Keratinocyte (primary cell): ENCODE data around the gene TBC1D9B.

ENCODE experiments used
- EZH2 ChIP-seq: IDR thresholded peaks from one replicate; pipeline ENCODE4 v1.6.1; 2012; ENCODE audit warnings: inconsistent platforms, mild to moderate bottlenecking, low read length, moderate library complexity
- TF ChIP-seq, protein P1 (sequence below), 3 experiments: IDR thresholded peaks in 1 of 3; conservative IDR thresholded peaks in 1 of 3; optimal IDR thresholded peaks in 1 of 3; 2 replicates in 2 of 3; 3 replicates in 1 of 3; pipeline versions ENCODE3 to v1.5.1; 2011; ENCODE audit warnings: low read length in 3 of 3, mild to moderate bottlenecking in 3 of 3, moderate library complexity in 2 of 3, control low read depth in 1 of 3, inconsistent platforms in 1 of 3; ENCODE audit not compliant: insufficient read depth in 2 of 3; ENCODE audit errors: extremely low read depth in 1 of 3

DNA sequence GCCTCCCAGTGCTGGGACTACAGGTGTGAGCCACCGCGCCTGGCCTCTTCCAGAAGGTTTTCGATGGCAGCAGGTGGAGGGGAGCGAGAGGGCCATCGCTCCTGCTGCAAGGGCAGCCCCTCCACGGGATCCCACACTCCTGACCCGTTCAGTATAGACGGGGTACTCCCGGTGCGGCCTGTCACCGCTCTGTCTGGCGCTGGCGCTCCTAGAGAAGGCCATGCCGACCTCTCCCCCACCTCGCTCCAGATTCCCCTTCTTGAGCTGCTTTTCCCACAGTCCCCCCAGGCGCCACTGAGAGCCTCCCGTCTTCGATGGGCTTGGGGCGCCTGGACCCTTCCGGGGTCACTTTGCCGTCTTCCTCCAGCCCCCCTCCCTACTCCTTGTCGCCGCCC lies 91.3 kb downstream of the TBC1D9B start:
- TF ChIP-seq, protein P1, sequence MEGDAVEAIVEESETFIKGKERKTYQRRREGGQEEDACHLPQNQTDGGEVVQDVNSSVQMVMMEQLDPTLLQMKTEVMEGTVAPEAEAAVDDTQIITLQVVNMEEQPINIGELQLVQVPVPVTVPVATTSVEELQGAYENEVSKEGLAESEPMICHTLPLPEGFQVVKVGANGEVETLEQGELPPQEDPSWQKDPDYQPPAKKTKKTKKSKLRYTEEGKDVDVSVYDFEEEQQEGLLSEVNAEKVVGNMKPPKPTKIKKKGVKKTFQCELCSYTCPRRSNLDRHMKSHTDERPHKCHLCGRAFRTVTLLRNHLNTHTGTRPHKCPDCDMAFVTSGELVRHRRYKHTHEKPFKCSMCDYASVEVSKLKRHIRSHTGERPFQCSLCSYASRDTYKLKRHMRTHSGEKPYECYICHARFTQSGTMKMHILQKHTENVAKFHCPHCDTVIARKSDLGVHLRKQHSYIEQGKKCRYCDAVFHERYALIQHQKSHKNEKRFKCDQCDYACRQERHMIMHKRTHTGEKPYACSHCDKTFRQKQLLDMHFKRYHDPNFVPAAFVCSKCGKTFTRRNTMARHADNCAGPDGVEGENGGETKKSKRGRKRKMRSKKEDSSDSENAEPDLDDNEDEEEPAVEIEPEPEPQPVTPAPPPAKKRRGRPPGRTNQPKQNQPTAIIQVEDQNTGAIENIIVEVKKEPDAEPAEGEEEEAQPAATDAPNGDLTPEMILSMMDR (optimal IDR thresholded peaks at IDR 0.05 in 1 of 3, IDR thresholded peaks at IDR 0.05 in 1 of 3, conservative IDR thresholded peaks at IDR 0.05 in 1 of 3; ENCODE audit: extremely low read depth in 1 of 3, insufficient read depth in 2 of 3, low read length in 3 of 3) = no peak
- no peak for TF ChIP-seq EZH2
